Stimulated activated CD4-positive, alpha-beta T cell treated with anti-CD3 and anti-CD28 coated beads, Interleukin-1b, Interleukin-23, amount 100 ng/mL, for 4 hours (primary cell): Measurements from ENCODE around the gene SEL1L2.

Experiments used
- DNase-seq, 2 donors: peaks; one replicate each; pipeline ENCODE4 v3.0.0-alpha.2; 2020; ENCODE audit warnings: low read depth in 2 of 2

The SEL1L2 gene

GRCh38 chr20:13865156-13865555 is 125.3 kb downstream of the SEL1L2 start:
- no peak for DNase-seq

DNA sequence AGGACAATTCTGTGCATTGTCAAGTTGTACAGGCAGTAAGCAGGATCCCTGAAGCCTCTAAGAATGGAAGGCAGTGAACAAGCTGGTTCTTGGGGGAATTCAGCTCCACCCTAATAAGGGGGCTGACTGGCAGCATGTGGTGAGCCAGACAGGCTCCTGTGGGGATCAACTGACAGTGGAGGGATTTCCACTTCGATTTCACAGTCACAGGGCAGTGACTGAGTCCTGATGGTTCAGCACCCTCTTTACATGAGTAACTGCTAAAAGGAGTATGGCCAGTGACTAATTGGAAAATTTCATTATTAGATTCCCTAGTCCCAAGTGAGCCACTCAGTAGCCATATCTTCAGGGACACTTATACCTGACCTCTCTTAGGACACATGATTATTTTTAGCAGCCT is 127.2 kb downstream of the SEL1L2 start:
- no peak for DNase-seq

- DNase-seq: no peak
These were observed 128.2 kb downstream of the SEL1L2 start for GRCh38 chr20:13862245-13862644.

DNA sequence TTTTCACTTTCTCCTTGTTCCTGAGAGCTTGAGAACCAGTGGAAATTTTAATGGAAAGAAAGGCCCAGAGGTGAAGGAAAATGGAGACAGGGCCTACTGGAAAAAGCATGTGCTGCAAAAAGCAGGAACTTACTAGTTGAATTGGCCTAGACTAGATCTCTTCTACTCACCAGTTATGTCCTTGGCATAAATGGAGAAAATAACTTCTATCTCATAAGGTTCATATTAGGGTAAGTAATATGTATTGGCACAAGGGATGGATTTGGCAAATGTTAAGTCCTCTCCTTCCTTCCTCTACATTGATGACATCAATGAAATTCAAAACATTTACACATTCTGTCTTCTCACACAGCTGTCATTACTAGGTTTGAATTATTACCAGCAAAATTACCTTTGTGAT is 131.5 kb downstream of the SEL1L2 start:
- no peak for DNase-seq

GRCh38 chr20:13858439-13858838 is 132.0 kb downstream of the SEL1L2 start:
- no peak for DNase-seq

- no peak for DNase-seq
These were observed 132.5 kb downstream of the SEL1L2 start for GRCh38 chr20:13857961-13858360.

DNA sequence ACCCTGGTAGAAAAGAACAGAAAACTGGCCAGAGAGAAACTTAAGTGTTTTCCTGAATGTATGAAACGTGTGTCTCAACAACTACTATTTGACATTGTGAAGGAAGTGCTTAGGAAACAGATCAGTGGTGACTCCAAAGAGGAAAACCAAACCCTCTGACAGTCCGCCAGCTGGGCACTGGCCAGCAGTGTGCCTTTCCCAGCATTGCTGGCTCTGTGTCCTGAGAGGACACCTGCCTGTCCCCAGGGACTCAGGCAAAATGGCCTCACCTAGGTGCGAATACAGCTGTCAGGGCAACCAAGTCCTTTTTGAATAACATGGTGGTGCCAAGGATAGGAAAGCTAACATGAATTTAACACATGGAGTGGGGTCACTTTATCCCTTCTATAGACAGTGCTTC is 133.1 kb downstream of the SEL1L2 start:
- no peak for DNase-seq

GRCh38 chr20:13856354-13856753 is 134.1 kb downstream of the SEL1L2 start:
- DNase-seq: no peak

DNA sequence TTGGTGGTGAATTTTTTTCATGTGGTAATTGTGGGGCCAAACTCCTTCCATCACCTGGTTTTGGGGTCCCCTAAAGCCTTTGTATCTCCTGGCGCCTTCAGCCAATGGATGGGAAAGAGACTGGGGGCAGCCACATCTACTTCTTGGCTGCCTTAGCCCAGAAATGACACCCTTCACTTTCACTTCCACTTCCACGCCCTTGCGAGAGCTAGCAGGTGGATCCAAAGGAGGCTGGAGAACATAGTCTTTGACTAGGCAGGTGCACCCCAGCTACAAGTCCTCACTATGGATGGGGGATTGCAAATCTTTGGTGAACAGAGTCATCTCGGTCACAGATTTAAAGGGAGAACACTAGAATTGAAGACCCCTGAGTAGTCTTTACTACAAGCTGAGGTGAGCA is 134.8 kb downstream of the SEL1L2 start:
- no peak for DNase-seq

DNA sequence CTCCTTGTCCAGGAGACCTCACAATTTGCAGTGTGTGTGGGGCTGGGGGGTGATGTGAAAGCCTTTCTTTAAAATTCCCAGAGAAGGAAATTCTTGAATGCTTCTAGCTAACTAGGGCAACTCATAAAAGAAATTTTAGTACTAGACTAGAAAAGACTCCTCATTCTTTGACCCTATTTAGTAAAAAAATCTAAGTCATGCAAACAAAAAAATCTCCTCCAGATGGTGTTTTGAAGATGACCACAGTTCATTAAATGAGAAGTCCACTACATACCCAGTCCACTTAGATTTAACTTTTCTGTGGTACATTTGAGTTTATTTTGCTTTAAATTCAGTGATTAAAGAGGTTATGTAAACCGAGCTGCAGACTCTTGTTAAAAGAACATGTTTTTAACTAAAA is 138.1 kb downstream of the SEL1L2 start:
- DNase-seq: no peak

DNA sequence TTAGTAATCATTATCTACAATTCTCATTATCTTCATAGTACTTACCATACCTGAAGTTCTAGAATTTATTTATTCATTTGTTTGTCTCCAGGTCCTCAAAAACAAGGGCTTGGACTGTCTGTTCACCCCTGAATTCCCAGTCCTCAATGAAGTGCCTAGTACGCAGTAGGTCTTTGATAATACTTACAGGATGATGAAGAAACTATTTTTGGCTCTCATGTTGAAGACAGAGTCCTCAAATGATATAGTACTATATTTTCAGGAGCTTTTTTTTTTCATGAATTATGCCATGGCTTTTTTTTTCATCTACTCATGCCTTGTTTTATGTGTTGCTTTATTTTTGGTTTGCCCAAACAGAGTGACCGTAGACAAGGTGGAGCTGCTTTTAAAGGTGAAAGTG is 139.1 kb downstream of the SEL1L2 start:
- no peak for DNase-seq

DNA sequence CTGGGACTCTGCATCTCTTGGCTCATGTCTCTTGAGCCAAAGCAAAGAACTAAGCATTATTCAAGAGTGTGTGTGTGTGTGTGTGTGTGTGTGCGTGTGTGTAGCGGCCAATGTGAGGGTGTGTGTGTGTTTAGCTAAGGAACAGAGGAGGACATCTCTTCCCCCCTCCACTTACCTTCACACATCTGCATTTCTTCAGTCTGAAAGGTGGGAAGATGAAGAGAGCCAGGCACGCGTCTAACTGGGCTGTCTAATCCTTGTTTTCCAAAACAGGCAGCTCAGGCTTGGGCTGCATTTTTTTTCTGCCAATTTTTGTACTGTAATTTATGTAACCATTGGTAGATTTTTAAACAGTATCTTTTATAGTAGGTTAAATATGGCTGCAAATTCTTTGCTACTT is 146.1 kb downstream of the SEL1L2 start:
- no peak for DNase-seq

GRCh38 chr20:13841206-13841605 is 149.2 kb downstream of the SEL1L2 start:
- DNase-seq: no peak

DNA sequence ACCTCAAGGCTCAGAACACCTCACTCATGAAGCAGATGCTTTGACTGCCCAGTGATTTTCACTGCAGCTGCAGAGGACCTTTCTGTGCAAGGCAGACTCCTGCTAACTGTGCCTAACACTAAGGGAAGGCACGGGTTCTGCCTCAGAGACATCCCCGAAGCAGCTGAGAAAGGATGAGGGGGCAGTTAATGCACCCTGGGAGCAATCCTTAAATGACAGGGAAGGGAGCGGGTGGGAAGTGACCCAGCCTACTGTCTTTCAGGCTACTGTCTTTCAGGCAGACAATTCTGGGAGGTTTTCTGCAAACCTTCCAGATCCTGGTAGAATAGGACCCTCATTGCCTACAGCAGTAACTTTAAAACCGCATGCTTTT is 150.3 kb downstream of the SEL1L2 start:
- no peak for DNase-seq

GRCh38 chr20:13839421-13840092 is 150.9 kb downstream of the SEL1L2 start:
- DNase-seq: no peak

DNA sequence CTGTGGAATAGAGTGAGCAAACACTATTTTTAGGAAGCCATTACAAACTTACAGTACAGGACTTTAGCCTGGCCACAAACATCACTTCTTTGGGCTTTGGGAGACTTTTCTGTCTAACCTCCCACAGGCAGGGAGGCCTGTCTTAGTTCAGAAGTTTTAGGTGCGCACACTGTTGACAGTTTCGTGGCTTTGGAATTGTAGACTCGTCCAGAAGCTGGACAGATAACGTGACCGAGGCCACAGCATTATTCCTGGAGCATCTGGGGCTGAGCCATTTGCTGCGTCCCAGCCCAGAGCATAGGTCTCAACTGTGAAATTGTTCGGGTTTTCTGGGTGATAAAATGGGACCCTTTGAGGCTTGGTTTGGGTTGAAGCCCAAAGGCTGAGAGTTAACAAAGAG is 151.8 kb downstream of the SEL1L2 start:
- no peak for DNase-seq

- no peak for DNase-seq
These were observed 158.9 kb downstream of the SEL1L2 start for GRCh38 chr20:13831476-13831875.

DNA sequence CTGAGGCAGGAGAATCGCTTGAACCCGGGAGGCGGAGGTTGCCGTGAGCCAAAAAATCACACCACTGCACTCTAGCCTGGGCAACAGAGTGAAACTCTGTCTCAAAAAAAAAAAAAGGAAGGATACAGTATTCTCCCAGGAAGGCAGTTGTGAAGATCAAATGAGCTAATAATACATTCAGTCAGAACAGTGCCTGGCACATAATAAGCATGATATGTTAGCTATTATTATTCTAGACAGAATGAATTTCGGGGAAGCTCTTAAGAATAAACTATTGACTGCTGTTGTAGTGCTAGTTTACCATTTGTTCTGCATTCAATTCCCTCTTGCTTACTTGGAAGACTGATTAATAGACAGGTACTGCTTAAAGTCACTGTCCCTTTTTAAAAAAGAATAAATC is 164.9 kb downstream of the SEL1L2 start:
- no peak for DNase-seq

- DNase-seq: no peak
These were observed 166.0 kb downstream of the SEL1L2 start for GRCh38 chr20:13824459-13824858.

DNA sequence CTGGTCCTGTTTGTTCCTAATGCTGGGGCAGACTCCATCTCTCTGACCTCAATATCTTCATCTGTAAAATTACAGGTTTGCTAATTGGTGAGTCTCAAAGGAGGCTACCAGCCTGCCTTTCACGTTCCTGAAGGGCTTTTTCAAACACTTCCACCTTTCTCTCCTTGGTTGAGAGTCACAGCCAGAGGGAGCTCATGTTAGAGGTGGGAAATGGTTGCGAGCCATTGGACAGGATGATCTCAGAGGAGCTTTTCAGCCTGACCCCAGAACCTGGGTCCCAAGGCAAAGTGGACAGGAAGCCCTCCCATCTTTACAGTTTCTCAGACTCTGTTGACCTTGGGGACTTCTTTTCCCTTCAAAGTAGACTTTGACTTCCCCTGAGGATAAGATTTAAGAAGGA is 168.0 kb downstream of the SEL1L2 start:
- no peak for DNase-seq

- no peak for DNase-seq
These were observed 168.5 kb downstream of the SEL1L2 start for GRCh38 chr20:13821876-13822275.

DNA sequence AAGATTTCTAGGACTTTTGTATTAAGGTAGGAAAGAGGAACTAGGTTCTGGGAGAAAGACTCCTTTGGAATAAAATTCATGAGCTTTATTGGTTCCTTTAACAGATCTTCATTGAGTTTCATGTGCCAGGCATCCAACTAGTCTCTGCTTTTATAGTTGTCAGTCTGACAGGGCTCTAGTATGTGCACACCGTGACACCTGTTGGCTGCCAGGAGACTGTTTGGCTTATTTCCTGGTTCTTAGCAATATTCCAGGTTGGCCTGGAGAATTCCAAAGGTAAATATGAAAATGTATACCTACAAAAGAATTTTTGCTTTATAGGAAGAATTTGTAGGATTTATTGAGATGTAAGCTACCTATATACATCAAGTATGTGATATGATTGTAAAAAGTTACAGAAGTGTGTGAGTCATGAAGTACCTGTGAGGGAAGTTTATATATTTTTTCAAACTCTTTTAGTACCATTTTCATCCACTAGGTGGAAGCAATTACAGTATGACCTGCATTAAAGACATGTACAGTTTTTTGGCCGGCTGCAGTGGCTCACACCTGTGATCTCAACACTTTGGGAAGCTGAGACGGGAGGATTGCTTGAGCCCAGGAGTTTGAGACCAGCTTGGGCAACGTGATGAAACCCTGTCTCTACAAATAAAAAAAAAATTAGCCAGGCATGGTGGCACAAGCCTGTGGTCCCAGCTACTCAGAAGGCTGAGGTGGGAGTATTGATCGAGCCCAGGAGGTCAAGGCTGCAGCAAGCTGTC is 170.3 kb downstream of the SEL1L2 start:
- peak in 1 of 2 donors; percentile 3 for DNase-seq

DNA sequence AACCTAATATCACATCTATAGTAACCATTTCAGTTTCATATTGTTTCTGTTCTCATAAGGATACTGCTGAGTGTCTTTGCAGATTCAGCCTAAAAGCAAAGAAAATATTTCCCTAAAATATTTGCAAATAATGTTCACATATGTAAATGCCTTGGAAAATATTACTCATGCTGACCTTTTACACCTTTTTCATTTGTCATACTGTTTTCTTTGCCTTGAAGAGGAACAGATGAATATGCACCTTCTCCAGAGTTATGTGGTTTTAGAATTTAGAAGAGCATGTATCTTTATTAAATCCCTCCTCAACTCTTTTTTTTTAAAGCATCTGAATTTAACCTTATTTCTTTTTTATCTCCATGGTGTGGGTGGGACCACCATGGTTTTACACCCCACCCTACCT is 173.1 kb downstream of the SEL1L2 start:
- DNase-seq: no peak

GRCh38 chr20:13816757-13817156 is 173.7 kb downstream of the SEL1L2 start:
- no peak for DNase-seq
